Endodermal cell (in vitro differentiated cells): ENCODE data around the gene HYLS1. TPM values are rescaled to one million over a fixed set of nuclear protein-coding genes. Genes with fewer than 3 reads are reported as not detected.

ENCODE experiments used
- DNase-seq: peaks from one replicate; pipeline ENCODE4 v3.0.0-alpha.2; 2017
- H3K27ac ChIP-seq: 2 replicates; pipeline ENCODE4 v1.5.1; 2013; ENCODE audit warnings: mild to moderate bottlenecking, low read depth, low read length, moderate library complexity
- H3K27me3 ChIP-seq: 2 replicates; pipeline ENCODE4 v1.6.1; 2013; ENCODE audit warnings: mild to moderate bottlenecking, low read length, moderate library complexity; ENCODE audit not compliant: insufficient read depth, control insufficient read depth, poor library complexity, severe bottlenecking
- H3K36me3 ChIP-seq: 2 replicates; pipeline ENCODE4 v1.7.0; 2013; ENCODE audit warnings: mild to moderate bottlenecking, low read length, moderate library complexity; ENCODE audit not compliant: control insufficient read depth, insufficient read depth
- H3K4me1 ChIP-seq: one replicate; pipeline ENCODE4 v1.7.0; 2013; ENCODE audit warnings: low read length; ENCODE audit not compliant: control insufficient read depth, insufficient read depth
- H3K4me3 ChIP-seq: 2 replicates; pipeline ENCODE4 v1.5.1; 2013; ENCODE audit warnings: mild to moderate bottlenecking, low read length, moderate library complexity
- H3K9ac ChIP-seq: 2 replicates; pipeline ENCODE4 v1.6.1; 2013; ENCODE audit warnings: mild to moderate bottlenecking, low read length, moderate library complexity; ENCODE audit not compliant: poor library complexity, severe bottlenecking; ENCODE audit errors: extremely low read depth
- H3K9me3 ChIP-seq: 2 replicates; pipeline ENCODE4 v1.6.1; 2013; ENCODE audit warnings: mild to moderate bottlenecking, low read length, moderate library complexity; ENCODE audit not compliant: control insufficient read depth
- H3K27ac Mint-ChIP-seq: 2 replicates; pipeline ENCODE4 v1.8.0; 2020; ENCODE audit warnings: mixed read lengths
- H3K27me3 Mint-ChIP-seq: 2 replicates; pipeline ENCODE4 v1.8.0; 2021; ENCODE audit warnings: mild to moderate bottlenecking, mixed read lengths; ENCODE audit not compliant: insufficient read depth
- H3K36me3 Mint-ChIP-seq: 2 replicates; pipeline ENCODE4 v1.8.0; 2020; ENCODE audit warnings: low read depth, mixed read lengths
- H3K4me1 Mint-ChIP-seq: 2 replicates; pipeline ENCODE4 v1.8.0; 2020; ENCODE audit warnings: mixed read lengths
- H3K4me3 Mint-ChIP-seq: 2 replicates; pipeline ENCODE4 v1.8.0; 2020; ENCODE audit warnings: mild to moderate bottlenecking, moderate library complexity, mixed read lengths
- H3K9me3 Mint-ChIP-seq: 2 replicates; pipeline ENCODE4 v1.8.0; 2020; ENCODE audit warnings: mild to moderate bottlenecking, mixed read lengths
- CTCF ChIP-seq: fragments of 200-600 bp; sonication (generic); conservative IDR thresholded peaks from 2 replicates; pipeline ENCODE4 v1.5.0; 2021; ENCODE audit warnings: antibody characterized with exemption, mild to moderate bottlenecking
- WGBS, 2 experiments: methylation state at CpG; one replicate each; pipeline versions ENCODE4 v1.1.5 to v1.1.7; 2013; ENCODE audit warnings: missing lambda C conversion rate in 2 of 2, mixed read lengths in 1 of 2; ENCODE audit not compliant: insufficient coverage in 1 of 2, insufficient read length in 1 of 2; 5-methylcytosine and 5-hydroxymethylcytosine counted together
- total RNA-seq, 2 donors: library from RNA; stranded (reverse); fragmentation: NEBNext Ultra II Directional in 1 of 2; extraction: Animal tissue kit (Norgen Biotek cat#: 25700) in 1 of 2; gene quantifications; 2 replicates in 1 of 2; 3 replicates in 1 of 2; pipeline ENCODE4 v1.2.1, GENCODE V29; 2021

Gene HYLS1
- total RNA-seq, 2 donors from 2014 or later: 6.6 to 7.7 TPM

GRCh38 chr11:125903711-125904659 lies 16.5 kb downstream of the HYLS1 start, which contains the start of gene DDX25:
DDX25 (plus strand) TSS chr11:125904508; CDS start chr11:125904518, 10 bp downstream.
- no peak for TF ChIP-seq CTCF
- H3K27me3 ChIP-seq: peaks cover 25% of the 10 kb centered on the region
- peak; percentile 89 for DNase-seq

DNA sequence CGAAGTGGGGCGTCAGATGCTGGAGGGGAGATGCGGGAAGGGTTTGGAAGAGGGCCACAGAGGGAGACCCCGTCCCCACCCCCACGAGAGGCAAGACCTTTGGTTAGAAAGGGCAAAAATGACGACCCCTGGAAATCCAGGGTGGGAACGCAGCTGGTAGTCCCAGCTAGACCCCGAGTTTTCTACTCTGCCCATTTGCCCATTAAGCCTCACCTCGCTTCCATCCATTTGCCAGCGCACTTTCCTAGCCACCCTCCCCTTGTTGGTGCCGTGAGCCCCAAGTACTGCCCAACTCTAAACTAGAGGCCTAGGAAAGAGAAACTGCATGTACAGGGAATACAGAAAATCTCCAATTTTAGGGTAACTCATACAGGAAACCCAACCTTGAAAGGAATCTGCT lies 17.2 kb downstream of the HYLS1 start:
- Mint-ChIP-seq H3K36me3 (peaks cover 13% of the 10 kb centered on the region), H3K27ac (no peak overlapping the region), H3K27me3 (peaks cover 37% of the 10 kb centered on the region), H3K4me3 (peak overlapping the region; percentile 94), H3K9me3 (peaks cover 5% of the 10 kb centered on the region), H3K4me1 (peaks cover 5% of the 10 kb centered on the region)
- no peak for TF ChIP-seq CTCF
- Histone ChIP-seq H3K4me3 (peak overlapping the region; percentile 64), H3K36me3 (peaks cover 12% of the 10 kb centered on the region), H3K27ac (no peak overlapping the region), H3K4me1 (no peaks in the 10 kb centered on the region), H3K27me3 (peaks cover 25% of the 10 kb centered on the region), H3K9ac (no peak overlapping the region), H3K9me3 (no peaks in the 10 kb centered on the region)
- no peak for DNase-seq
- 80 to 82% methylated on average over 8 to 11 of the region's 11 CpGs for WGBS, 2 experiments

More at GRCh38 chr11:125903711-125904659, 16.5 kb downstream of the HYLS1 start, which contains the start of gene DDX25:
- peaks cover 5% of the 10 kb centered on the region for H3K4me1 Mint-ChIP-seq
- Histone ChIP-seq H3K36me3 (peaks cover 18% of the 10 kb centered on the region), H3K4me1 (no peaks in the 10 kb centered on the region), H3K4me3 (peak within 1 kb of the TSS; percentile 100), H3K27ac (no peak within 1 kb of the TSS), H3K9me3 (no peaks in the 10 kb centered on the region), H3K9ac (no peak within 1 kb of the TSS)
- peaks cover 17% of the 10 kb centered on the region for H3K36me3 Mint-ChIP-seq
- 4 to 9% methylated on average over 44 to 81 of the region's 81 CpGs for WGBS, 2 experiments
- H3K4me3 Mint-ChIP-seq: peak within 1 kb of the TSS; percentile 94
- peaks cover 37% of the 10 kb centered on the region for H3K27me3 Mint-ChIP-seq
- peak within 1 kb of the TSS; percentile 87 for H3K27ac Mint-ChIP-seq
- peaks cover 5% of the 10 kb centered on the region for H3K9me3 Mint-ChIP-seq

DNA sequence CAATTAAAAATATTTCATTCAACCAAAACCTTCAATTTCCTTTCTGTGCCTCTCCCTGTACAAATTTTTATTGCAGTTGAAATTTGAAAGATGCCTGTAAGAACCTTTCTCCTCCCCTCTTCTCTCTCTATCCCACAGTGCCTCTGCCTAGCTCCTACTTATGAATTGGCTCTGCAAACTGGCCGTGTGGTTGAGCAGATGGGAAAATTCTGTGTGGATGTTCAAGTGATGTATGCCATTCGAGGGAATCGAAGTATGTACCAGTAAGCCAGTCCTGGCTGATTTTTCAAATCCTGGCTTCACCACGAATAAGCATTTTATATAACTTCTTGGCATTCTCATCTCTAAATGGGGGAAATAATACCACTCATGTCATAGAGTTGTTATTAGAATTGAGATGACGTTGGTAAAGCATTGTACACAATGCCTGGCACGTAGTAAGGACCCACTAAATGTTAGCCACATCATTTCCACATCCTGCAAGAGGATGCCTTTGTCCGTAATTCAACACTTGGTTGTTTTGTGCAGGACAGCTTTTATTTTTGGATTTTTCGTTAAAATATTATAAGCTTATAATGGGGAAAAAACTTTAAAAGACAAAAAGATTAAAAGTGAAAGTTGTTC lies 22.9 kb downstream of the HYLS1 start:
- H3K9ac ChIP-seq: no peak overlapping the region
- H3K27me3 ChIP-seq: peaks cover 10% of the 10 kb centered on the region
- Mint-ChIP-seq H3K27me3 (peaks cover 17% of the 10 kb centered on the region), H3K4me3 (no peak overlapping the region), H3K27ac (no peak overlapping the region), H3K9me3 (no peaks in the 10 kb centered on the region), H3K4me1 (no peaks in the 10 kb centered on the region), H3K36me3 (no peaks in the 10 kb centered on the region)
- no peak for DNase-seq
- no peaks in the 10 kb centered on the region for H3K4me1 ChIP-seq
- no peak for TF ChIP-seq CTCF
- no peaks in the 10 kb centered on the region for H3K9me3 ChIP-seq
- no peak overlapping the region for H3K27ac ChIP-seq
- 87 to 91% methylated on average over 4 to 8 of the region's 8 CpGs for WGBS, 2 experiments
- H3K36me3 ChIP-seq: no peaks in the 10 kb centered on the region
- H3K4me3 ChIP-seq: no peak overlapping the region
